Mucosa of descending colon (tissue), 3 donors: ENCODE results near the gene CDON. TPM values are rescaled to one million over a fixed set of nuclear protein-coding genes. Genes with fewer than 3 reads are reported as not detected.

ENCODE experiments used
- ATAC-seq: fragments of 200-7000 bp; cut with Tn5 transposase; one replicate; pipeline ENCODE4 v1.9.1; 2020; ENCODE audit warnings: mild to moderate bottlenecking, moderate library complexity
- DNase-seq, 3 donors: peaks; one replicate each; pipeline ENCODE4 v3.0.0-alpha.2; 2020
- H3K36me3 ChIP-seq: fragments of 200-600 bp; one replicate; pipeline ENCODE4 v1.8.0; 2021; ENCODE audit warnings: low read depth, mild to moderate bottlenecking
- H3K4me1 ChIP-seq: fragments of 200-600 bp; one replicate; pipeline ENCODE4 v1.8.0; 2021; ENCODE audit warnings: low read depth, mild to moderate bottlenecking
- H3K4me3 ChIP-seq: fragments of 200-600 bp; one replicate; pipeline ENCODE4 v1.8.0; 2021; ENCODE audit warnings: mild to moderate bottlenecking
- H3K9me3 ChIP-seq: fragments of 200-600 bp; one replicate; pipeline ENCODE4 v1.8.0; 2021; ENCODE audit warnings: mild to moderate bottlenecking
- intact Hi-C, 2 donors: fragments of 100-400 bp; cut with DNase I in 1 of 2; cut with micrococcal nuclease in 1 of 2; formaldehyde crosslinking; loops; one replicate each; pipeline versions ENCODE4 v1.11.0 to v1.11.1; 2022; cut with DNase I, micrococcal nuclease
- total RNA-seq, 3 donors: library from RNA; stranded (reverse); fragmentation: NEBNext Ultra II Directional in 2 of 3; extraction: Animal tissue kit (Norgen Biotek cat#: 25700) in 2 of 3; gene quantifications; one replicate each; pipeline versions ENCODE4 v1.2.1 to v1.2.4, GENCODE V29; 2021 to 2023
- TF ChIP-seq, protein P1 (sequence below): fragments of 200-600 bp; IDR thresholded peaks from one replicate; pipeline ENCODE4 v1.8.0; 2022; ENCODE audit warnings: antibody characterized with exemption, mild to moderate bottlenecking
- donor health status: DM: no; HTN: no; CAD: no; lungs with moderate emphysema.
- donor health status: DM: no; HTN: no; CAD: no.
- donor health status: DM: no; HTN: yes; CAD: no.

The CDON gene
- total RNA-seq, 3 donors from 2014 or later: 3.8 to 91.6 (median 6.6) TPM

DNA sequence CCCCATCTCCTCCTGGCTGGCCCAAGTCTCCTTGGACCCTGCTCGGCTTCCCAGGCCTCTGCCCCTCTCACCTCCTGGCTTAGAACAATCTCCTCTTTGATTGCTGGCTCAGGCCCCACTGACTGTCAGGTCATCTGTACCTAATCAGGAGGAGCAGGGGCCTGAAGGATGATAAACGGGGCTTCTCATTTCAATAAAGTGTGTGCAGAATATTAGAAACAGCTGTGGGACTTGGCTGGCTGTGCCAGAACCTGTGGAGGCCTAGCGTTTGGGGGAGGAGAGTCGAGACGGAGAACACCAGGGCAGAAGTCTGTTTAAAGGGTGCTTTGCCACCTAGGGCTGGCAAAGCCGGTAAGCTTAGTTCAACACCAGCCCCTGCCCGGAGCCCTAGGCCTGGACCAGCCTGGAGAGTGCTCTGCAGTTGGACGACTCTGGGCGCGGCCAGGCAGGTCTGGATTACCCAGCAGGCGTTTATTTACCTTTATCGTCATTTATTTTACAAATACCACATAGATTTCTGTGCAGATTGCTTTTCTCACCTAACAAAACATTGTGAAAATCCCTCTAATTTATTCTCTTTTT, 127.0 kb downstream of the CDON start:
- Histone ChIP-seq H3K4me1 (no peaks in the 10 kb centered on the region), H3K36me3 (no peaks in the 10 kb centered on the region), H3K9me3 (no peaks in the 10 kb centered on the region), H3K4me3 (no peak overlapping the region)
- intact Hi-C loops: no loop called here
- DNase-seq: no peak
- no peak for ATAC-seq
- TF ChIP-seq, protein P1, sequence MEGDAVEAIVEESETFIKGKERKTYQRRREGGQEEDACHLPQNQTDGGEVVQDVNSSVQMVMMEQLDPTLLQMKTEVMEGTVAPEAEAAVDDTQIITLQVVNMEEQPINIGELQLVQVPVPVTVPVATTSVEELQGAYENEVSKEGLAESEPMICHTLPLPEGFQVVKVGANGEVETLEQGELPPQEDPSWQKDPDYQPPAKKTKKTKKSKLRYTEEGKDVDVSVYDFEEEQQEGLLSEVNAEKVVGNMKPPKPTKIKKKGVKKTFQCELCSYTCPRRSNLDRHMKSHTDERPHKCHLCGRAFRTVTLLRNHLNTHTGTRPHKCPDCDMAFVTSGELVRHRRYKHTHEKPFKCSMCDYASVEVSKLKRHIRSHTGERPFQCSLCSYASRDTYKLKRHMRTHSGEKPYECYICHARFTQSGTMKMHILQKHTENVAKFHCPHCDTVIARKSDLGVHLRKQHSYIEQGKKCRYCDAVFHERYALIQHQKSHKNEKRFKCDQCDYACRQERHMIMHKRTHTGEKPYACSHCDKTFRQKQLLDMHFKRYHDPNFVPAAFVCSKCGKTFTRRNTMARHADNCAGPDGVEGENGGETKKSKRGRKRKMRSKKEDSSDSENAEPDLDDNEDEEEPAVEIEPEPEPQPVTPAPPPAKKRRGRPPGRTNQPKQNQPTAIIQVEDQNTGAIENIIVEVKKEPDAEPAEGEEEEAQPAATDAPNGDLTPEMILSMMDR: no peak

GRCh38 chr11:125935056-125935455, 127.6 kb downstream of the CDON start:
- TF ChIP-seq, protein P1: no peak
- intact Hi-C loops: no loop called here

GRCh38 chr11:125934473-125934872, 128.2 kb downstream of the CDON start:
- Histone ChIP-seq H3K4me1 (no peaks in the 10 kb centered on the region), H3K4me3 (no peak overlapping the region), H3K36me3 (no peaks in the 10 kb centered on the region), H3K9me3 (no peaks in the 10 kb centered on the region)
- TF ChIP-seq, protein P1: no peak
- intact Hi-C loops: no loop called here
- ATAC-seq: no peak
- no peak for DNase-seq

More at GRCh38 chr11:125935056-125935455, 127.6 kb downstream of the CDON start:
- ATAC-seq (no peak), DNase-seq (no peak)
- H3K4me3 ChIP-seq: no peak overlapping the region
- H3K4me1 ChIP-seq: no peaks in the 10 kb centered on the region
- H3K9me3 ChIP-seq: no peaks in the 10 kb centered on the region
- no peaks in the 10 kb centered on the region for H3K36me3 ChIP-seq

DNA sequence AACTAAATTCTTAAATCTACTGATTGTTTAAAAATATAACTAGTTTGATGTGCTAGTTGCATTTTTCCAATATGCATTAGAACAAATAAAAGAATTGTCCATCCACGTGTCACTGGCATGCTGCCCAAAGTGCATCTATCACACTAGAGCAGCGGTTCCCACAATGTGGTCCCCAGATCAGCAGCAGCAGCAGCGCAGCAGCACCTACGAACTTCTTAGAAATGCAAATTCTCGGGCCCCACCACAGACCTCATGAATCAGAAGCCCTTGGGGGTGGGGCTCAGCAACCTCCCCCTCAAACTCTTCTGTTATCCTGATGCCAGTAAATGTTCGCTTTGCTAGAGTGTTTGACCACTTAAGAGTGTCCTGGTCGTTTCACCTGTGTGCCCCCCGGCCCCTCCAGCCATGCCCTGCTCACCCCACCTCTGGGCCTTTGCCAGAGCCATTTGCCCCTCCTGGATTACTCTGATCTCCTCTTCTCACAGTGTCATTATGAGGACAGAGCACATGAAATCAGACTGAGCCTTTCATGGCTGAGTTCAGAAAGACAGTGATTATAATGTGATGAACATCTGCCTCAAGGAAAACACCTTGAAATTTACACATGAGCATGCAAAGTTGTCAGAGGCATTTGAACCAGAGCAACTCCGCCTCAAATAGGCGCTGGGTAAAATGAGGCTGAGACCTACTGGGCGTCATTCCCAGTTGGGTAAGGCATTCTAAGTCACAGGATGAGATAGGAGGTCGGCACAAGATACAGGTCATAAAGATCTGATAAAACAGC, 129.4 kb downstream of the CDON start:
- intact Hi-C loops: no loop called here
- ATAC-seq: no peak

DNA sequence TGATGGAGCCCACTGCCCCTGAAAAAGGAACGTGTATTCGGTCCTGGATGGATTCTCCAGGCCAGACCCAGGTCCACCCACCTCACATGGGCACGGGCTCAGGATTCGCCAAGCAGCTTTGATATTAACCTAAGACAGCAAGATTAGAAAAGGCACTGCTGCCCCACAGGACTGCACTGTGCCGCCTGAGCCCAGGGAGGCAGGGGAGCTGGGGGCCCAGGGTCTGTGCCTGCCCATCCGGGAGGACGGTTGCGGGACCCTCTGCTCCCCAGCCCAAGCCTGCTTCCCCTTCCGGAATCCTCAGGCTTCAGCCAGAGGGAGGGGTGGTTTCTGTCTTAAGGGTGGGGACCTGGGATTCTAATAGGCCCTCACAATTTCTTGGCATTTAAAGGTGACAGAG, 130.4 kb downstream of the CDON start:
- Histone ChIP-seq H3K4me1 (no peaks in the 10 kb centered on the region), H3K36me3 (no peaks in the 10 kb centered on the region), H3K4me3 (no peak overlapping the region), H3K9me3 (no peaks in the 10 kb centered on the region)
- ATAC-seq (no peak), DNase-seq (no peak)
- TF ChIP-seq, protein P1: no peak
- intact Hi-C loops: no loop called here

More for the DNA sequence above, 129.4 kb downstream of the CDON start:
- no peaks in the 10 kb centered on the region for H3K36me3 ChIP-seq
- TF ChIP-seq, protein P1: no peak
- DNase-seq: no peak
- no peaks in the 10 kb centered on the region for H3K4me1 ChIP-seq
- no peak overlapping the region for H3K4me3 ChIP-seq
- no peaks in the 10 kb centered on the region for H3K9me3 ChIP-seq
